CD8-positive, alpha-beta memory T cell (primary cell): ENCODE results near the gene NEURL4. TPM values are rescaled to one million over a fixed set of nuclear protein-coding genes. Genes with fewer than 3 reads are reported as not detected.

Source experiments
- CTCF ChIA-PET: fragments of 350-600 bp; sonication (Branson Sonifier 250); formaldehyde crosslinking; loops from one replicate; lab custom pipeline; 2021; ENCODE audit warnings: antibody characterized with exemption; lab: Charles Lee
- POLR2A ChIA-PET: fragments of 350-600 bp; sonication (Branson Sonifier 250); formaldehyde crosslinking; loops from one replicate; lab custom pipeline; 2021; ENCODE audit warnings: antibody characterized with exemption; lab: Charles Lee
- DNase-seq, 5 donors: peaks; one replicate each; pipeline versions ENCODE4 v3.0.0 to v3.0.0-alpha.2; 2020 to 2022; ENCODE audit warnings: mixed read lengths in 1 of 5
- H3K27ac ChIP-seq: one replicate; pipeline ENCODE4 v1.7.0; 2013; ENCODE audit warnings: low read depth, mild to moderate bottlenecking, low read length, moderate library complexity
- H3K27me3 ChIP-seq: 2 replicates; pipeline ENCODE4 v1.7.0; 2013; ENCODE audit warnings: low read length, mild to moderate bottlenecking; ENCODE audit not compliant: insufficient read depth, poor library complexity, severe bottlenecking
- H3K36me3 ChIP-seq: 2 replicates; pipeline ENCODE4 v1.7.0; 2013; ENCODE audit warnings: mild to moderate bottlenecking, low read length, moderate library complexity; ENCODE audit not compliant: insufficient read depth
- H3K4me1 ChIP-seq: 2 replicates; pipeline ENCODE4 v1.7.0; 2013; ENCODE audit warnings: mild to moderate bottlenecking, low read length, moderate library complexity; ENCODE audit not compliant: insufficient read depth
- H3K4me3 ChIP-seq: 2 replicates; pipeline ENCODE4 v1.7.0; 2013; ENCODE audit warnings: mild to moderate bottlenecking, low read length
- H3K9me3 ChIP-seq: 2 replicates; pipeline ENCODE4 v1.7.0; 2013; ENCODE audit warnings: mild to moderate bottlenecking, low read length
- H3K27ac Mint-ChIP-seq, 8 donors: one replicate each; pipeline ENCODE4 v1.8.0; 2020 to 2021; ENCODE audit warnings: mixed read lengths in 8 of 8, mild to moderate bottlenecking in 6 of 8, inconsistent platforms in 3 of 8, moderate library complexity in 3 of 8
- H3K27me3 Mint-ChIP-seq, 2 donors: one replicate each; pipeline ENCODE4 v1.8.0; 2020 to 2021; ENCODE audit warnings: mixed read lengths in 2 of 2, mild to moderate bottlenecking in 1 of 2, moderate library complexity in 1 of 2
- H3K36me3 Mint-ChIP-seq, 3 donors: one replicate each; pipeline ENCODE4 v1.8.0; 2020 to 2021; ENCODE audit warnings: mixed read lengths in 3 of 3, inconsistent platforms in 1 of 3, mild to moderate bottlenecking in 1 of 3
- H3K4me1 Mint-ChIP-seq, 3 donors: one replicate each; pipeline ENCODE4 v1.8.0; 2020 to 2021; ENCODE audit warnings: mixed read lengths in 3 of 3, inconsistent platforms in 1 of 3, mild to moderate bottlenecking in 1 of 3
- H3K4me3 Mint-ChIP-seq, 7 donors: one replicate each; pipeline ENCODE4 v1.8.0; 2020 to 2021; ENCODE audit warnings: mixed read lengths in 7 of 7, mild to moderate bottlenecking in 6 of 7, moderate library complexity in 4 of 7, inconsistent platforms in 2 of 7
- H3K9me3 Mint-ChIP-seq, 5 donors: one replicate each; pipeline ENCODE4 v1.8.0; 2020 to 2022; ENCODE audit warnings: mixed read lengths in 5 of 5, mild to moderate bottlenecking in 3 of 5, moderate library complexity in 2 of 5, inconsistent platforms in 1 of 5
- polyA plus RNA-seq: library from polyadenylated mRNA; unstranded; fragments of 300-500 nt; fragmentation: Illumina TruSeq; gene quantifications from one replicate; pipeline ENCODE4 v1.2.3, GENCODE V29; 2021
- total RNA-seq, 2 experiments: library from RNA; stranded (reverse); gene quantifications; one replicate each; pipeline ENCODE4 v1.2.3, GENCODE V29; 2021

The NEURL4 gene
- total and polyA plus RNA-seq, 3 experiments from 2014 or later: 2.7 to 60.7 (median 60.1) TPM

GRCh38 chr17:7307686-7308624, 21.2 kb downstream of the NEURL4 start:
- H3K36me3 ChIP-seq: peaks cover 33% of the 10 kb centered on the region

DNA sequence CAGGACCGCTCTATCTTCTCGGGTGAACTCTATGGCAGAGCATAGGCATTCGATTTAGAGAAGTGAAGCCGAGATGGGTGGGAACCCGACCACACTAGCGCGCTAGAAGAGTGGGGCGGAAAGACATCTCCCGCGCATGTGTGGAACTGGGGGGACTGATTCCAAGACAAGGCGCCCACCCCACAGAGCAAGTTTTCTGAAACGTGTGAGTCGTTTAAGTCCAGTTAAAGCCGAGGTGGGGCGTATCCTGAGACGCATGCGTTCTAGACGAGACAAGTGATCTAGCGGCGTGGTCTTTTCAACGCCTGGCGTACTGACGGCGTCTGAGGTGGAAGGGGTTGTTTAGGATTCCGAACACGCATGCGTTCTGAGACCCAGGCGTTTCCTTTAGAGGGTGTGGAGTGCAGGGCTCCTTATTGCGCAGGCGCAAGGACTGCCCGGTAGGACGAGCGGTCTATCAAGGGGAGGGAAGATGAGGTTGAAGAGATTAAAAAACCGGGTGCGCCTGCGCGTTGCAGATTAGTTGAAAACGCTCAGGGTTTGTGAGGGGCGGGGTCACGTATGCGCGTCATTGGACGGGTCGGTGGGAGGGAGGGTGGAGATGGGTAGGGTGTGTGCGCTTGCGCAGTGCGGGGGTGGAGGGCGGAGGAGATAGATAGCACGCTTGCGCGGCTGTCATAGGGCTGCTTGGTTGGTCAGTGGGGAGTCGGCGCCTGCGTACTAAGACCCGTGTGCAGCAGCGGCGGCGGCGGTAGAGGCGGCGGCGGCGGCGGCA, 22.0 kb downstream of the NEURL4 start, which contains the start of gene EIF5A:
Gene EIF5A, plus strand, starts transcription at position 718 of the 775 bp plus-strand sequence. CDS start 2,008 bp downstream, outside the sequence.
- POLR2A ChIA-PET: no interaction called here
- peaks cover 36 to 39% (median 38%) of the 10 kb centered on the region in 3 donors for H3K4me1 Mint-ChIP-seq
- H3K36me3 Mint-ChIP-seq: peaks cover 12 to 48% (median 13%) of the 10 kb centered on the region in 3 donors
- Histone ChIP-seq H3K27me3 (no peaks in the 10 kb centered on the region), H3K36me3 (peaks cover 24% of the 10 kb centered on the region), H3K27ac (peak within 1 kb of the TSS; percentile 98), H3K9me3 (no peaks in the 10 kb centered on the region), H3K4me1 (peaks cover 30% of the 10 kb centered on the region), H3K4me3 (peak within 1 kb of the TSS; percentile 62)
- peaks cover 0 to 5% of the 10 kb centered on the region in 2 donors for H3K27me3 Mint-ChIP-seq
- CTCF ChIA-PET: interaction anchor here (2.2 kb wide), 1 partner anchor 49 kb away, joined by 9 read pairs; the partner anchor contains the start of gene TMEM95
- peak within 1 kb of the TSS; percentile 92 to 99 (median 95) for H3K4me3 Mint-ChIP-seq
- H3K27ac Mint-ChIP-seq: peak within 1 kb of the TSS; percentile 97 to 99 (median 99)
- peak; percentile 100 for DNase-seq
- peaks cover 0 to 1% (median 0%) of the 10 kb centered on the region in 5 donors for H3K9me3 Mint-ChIP-seq

More at GRCh38 chr17:7307686-7308624, 21.2 kb downstream of the NEURL4 start:
- Mint-ChIP-seq H3K9me3 (peaks cover 0 to 1% (median 0%) of the 10 kb centered on the region in 5 donors), H3K4me3 (peak overlapping the region; percentile 92 to 99 (median 95)), H3K27ac (peak overlapping the region; percentile 97 to 99 (median 99)), H3K27me3 (peaks cover 0 to 7% of the 10 kb centered on the region in 2 donors), H3K4me1 (peaks cover 44 to 47% (median 45%) of the 10 kb centered on the region in 3 donors), H3K36me3 (peaks cover 13 to 56% (median 14%) of the 10 kb centered on the region in 3 donors)
- H3K9me3 ChIP-seq: no peaks in the 10 kb centered on the region
- H3K4me3 ChIP-seq: peak overlapping the region; percentile 60
- no peaks in the 10 kb centered on the region for H3K27me3 ChIP-seq
- ChIA-PET POLR2A (interaction anchor here (2.0 to 3.2 kb wide), 2 partner anchors 22 to 29 kb away, joined by 9 to 16 read pairs; partner anchors contain the start of gene ACAP1), CTCF (interaction anchor here (0.8 to 1.7 kb wide), 3 partner anchors 12 to 41 kb away, joined by 3 to 8 read pairs (median 4); no protein-coding TSS in a partner anchor)
- DNase-seq: peak in 3 of 5 donors; percentile 51 to 81 (median 56)
- peaks cover 38% of the 10 kb centered on the region for H3K4me1 ChIP-seq
- peak overlapping the region; percentile 98 for H3K27ac ChIP-seq

DNA sequence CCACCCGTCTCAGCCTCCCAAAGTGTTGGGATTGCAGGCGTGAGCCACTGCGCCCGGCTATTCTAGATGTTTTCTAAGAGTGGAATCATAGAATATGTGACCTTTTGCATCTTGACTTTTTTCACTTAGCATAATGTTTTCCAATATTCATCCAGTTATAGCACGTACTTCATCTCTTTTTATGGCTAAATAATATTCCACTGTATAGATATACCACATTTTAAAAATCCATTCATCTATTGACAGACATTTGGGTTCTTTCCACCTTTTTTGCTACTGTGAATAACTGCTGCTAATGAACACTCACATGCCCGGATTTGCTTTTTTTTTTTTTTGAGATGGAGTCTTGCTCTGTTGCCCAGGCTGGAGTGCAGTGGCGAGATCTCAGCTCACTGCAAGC, 25.0 kb downstream of the NEURL4 start:
- Histone ChIP-seq H3K9me3 (no peaks in the 10 kb centered on the region), H3K4me1 (peaks cover 6% of the 10 kb centered on the region), H3K27me3 (no peaks in the 10 kb centered on the region), H3K36me3 (no peaks in the 10 kb centered on the region), H3K27ac (no peak overlapping the region), H3K4me3 (no peak overlapping the region)
- DNase-seq: no peak
- POLR2A ChIA-PET: interaction anchor here (1.1 kb wide), 1 partner anchor 23 kb away, joined by 3 read pairs; no protein-coding TSS in a partner anchor
- CTCF ChIA-PET: interaction anchor here (1.6 to 2.6 kb wide), 3 partner anchors 8 to 383 kb away, joined by 3 to 17 read pairs (median 5); partner anchors contain the start of gene SLC2A4
- peaks cover 0 to 5% of the 10 kb centered on the region in 2 donors for H3K27me3 Mint-ChIP-seq
- H3K9me3 Mint-ChIP-seq: peaks cover 0 to 1% (median 0%) of the 10 kb centered on the region in 5 donors
- peak overlapping the region in 2 of 7 donors; percentile 6 to 24 for H3K4me3 Mint-ChIP-seq
- H3K4me1 Mint-ChIP-seq: peaks cover 12% of the 10 kb centered on the region in 3 donors
- H3K36me3 Mint-ChIP-seq: peaks cover 0 to 18% (median 0%) of the 10 kb centered on the region in 3 donors
- peak overlapping the region in 1 of 8 donors; percentile 45 for H3K27ac Mint-ChIP-seq

GRCh38 chr17:7296189-7296861, 32.8 kb downstream of the NEURL4 start:
- Mint-ChIP-seq H3K27me3 (peaks cover 20 to 23% of the 10 kb centered on the region in 2 donors), H3K27ac (no peak overlapping the region), H3K4me1 (peaks cover 14 to 27% (median 22%) of the 10 kb centered on the region in 3 donors), H3K36me3 (no peaks in the 10 kb centered on the region), H3K9me3 (peaks cover 0 to 2% (median 0%) of the 10 kb centered on the region in 5 donors), H3K4me3 (peak overlapping the region in 4 of 7 donors; percentile 19 to 48 (median 46))
- Histone ChIP-seq H3K4me3 (no peak overlapping the region), H3K36me3 (no peaks in the 10 kb centered on the region), H3K4me1 (peaks cover 24% of the 10 kb centered on the region), H3K27me3 (peaks cover 7% of the 10 kb centered on the region), H3K9me3 (no peaks in the 10 kb centered on the region), H3K27ac (no peak overlapping the region)
- ChIA-PET CTCF (interaction anchor here (0.7 to 4.8 kb wide), 32 partner anchors 9 to 265 kb away, joined by 3 to 87 read pairs (median 5); partner anchors contain the start of genes ACADVL, ACAP1, DLG4 and GABARAP), POLR2A (interaction anchor here (0.6 to 2.1 kb wide), 8 partner anchors 9 to 160 kb away, joined by 3 to 9 read pairs (median 4); partner anchors contain the start of genes ACAP1 and SLC2A4)
- DNase-seq: peak in 4 of 5 donors; percentile 56 to 68 (median 60)

- peak overlapping the region in 6 of 8 donors; percentile 23 to 80 (median 48) for H3K27ac Mint-ChIP-seq
Observed at GRCh38 chr17:7295230-7296180, 33.6 kb downstream of the NEURL4 start.

DNA sequence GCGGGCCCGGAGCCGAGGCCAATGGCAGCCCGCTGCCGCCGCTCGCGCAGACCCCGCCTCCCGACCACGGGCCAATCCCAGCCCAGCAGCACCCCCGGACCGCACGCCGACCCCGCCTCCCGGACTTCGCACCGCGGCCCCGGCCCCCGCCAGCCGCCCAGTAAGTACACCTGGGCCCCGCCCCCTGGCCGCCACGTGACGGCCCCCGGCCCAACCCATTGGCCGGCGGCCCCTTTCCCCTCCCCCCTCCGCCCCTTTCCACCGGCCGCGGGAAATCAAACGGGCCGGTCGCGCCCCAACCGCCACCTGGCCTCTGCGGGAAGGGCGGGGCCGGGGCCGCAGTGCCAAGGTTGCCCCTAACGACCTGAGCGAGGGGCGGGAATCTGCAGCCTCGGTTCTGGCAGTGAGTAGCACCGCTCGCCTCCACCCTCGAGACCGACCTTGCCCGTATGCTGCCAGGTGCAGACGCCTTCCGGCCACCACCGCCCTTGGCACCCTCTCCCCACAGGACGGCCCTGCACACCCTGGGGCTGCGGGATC, 34.5 kb downstream of the NEURL4 start, which contains the start of gene YBX2:
Gene YBX2, minus strand, starts transcription at position 26 of the 540 bp plus-strand sequence. CDS start 139 bp downstream, outside the sequence.
- peaks cover 7% of the 10 kb centered on the region for H3K27me3 ChIP-seq
- POLR2A ChIA-PET: no interaction called here
- H3K4me3 ChIP-seq: peak within 1 kb of the TSS; percentile 32

More at GRCh38 chr17:7295230-7296180, 33.6 kb downstream of the NEURL4 start:
- Histone ChIP-seq H3K36me3 (no peaks in the 10 kb centered on the region), H3K27ac (no peak overlapping the region), H3K27me3 (peaks cover 7% of the 10 kb centered on the region), H3K9me3 (no peaks in the 10 kb centered on the region), H3K4me1 (peaks cover 24% of the 10 kb centered on the region), H3K4me3 (peak overlapping the region; percentile 32)
- Mint-ChIP-seq H3K27me3 (peaks cover 21 to 23% of the 10 kb centered on the region in 2 donors), H3K4me3 (peak overlapping the region; percentile 74 to 87 (median 79)), H3K36me3 (no peaks in the 10 kb centered on the region), H3K9me3 (peaks cover 0 to 2% (median 0%) of the 10 kb centered on the region in 5 donors), H3K4me1 (peaks cover 14 to 27% (median 22%) of the 10 kb centered on the region in 3 donors)
- POLR2A ChIA-PET: interaction anchor here (0.6 to 2.1 kb wide), 5 partner anchors 10 to 159 kb away, joined by 3 to 9 read pairs (median 6); partner anchors contain the start of genes ACAP1 and SLC2A4
- CTCF ChIA-PET: interaction anchor here (1.0 to 4.8 kb wide), 27 partner anchors 10 to 265 kb away, joined by 3 to 87 read pairs (median 6); partner anchors contain the start of genes ACADVL, ACAP1, DLG4 and GABARAP
- no peak for DNase-seq

More for the DNA sequence above, 34.5 kb downstream of the NEURL4 start, which contains the start of gene YBX2:
- H3K4me3 Mint-ChIP-seq: peak within 1 kb of the TSS; percentile 74 to 87 (median 79)
- H3K9me3 ChIP-seq: no peaks in the 10 kb centered on the region
- H3K27ac Mint-ChIP-seq: peak within 1 kb of the TSS in 6 of 8 donors; percentile 23 to 80 (median 48)
- peaks cover 14 to 27% (median 22%) of the 10 kb centered on the region in 3 donors for H3K4me1 Mint-ChIP-seq
- DNase-seq: peak; percentile 62 to 79 (median 66)
- peaks cover 24% of the 10 kb centered on the region for H3K4me1 ChIP-seq
- CTCF ChIA-PET: no interaction called here
- peaks cover 0 to 2% (median 0%) of the 10 kb centered on the region in 5 donors for H3K9me3 Mint-ChIP-seq
- H3K27ac ChIP-seq: no peak within 1 kb of the TSS
- no peaks in the 10 kb centered on the region for H3K36me3 ChIP-seq
- peaks cover 25 to 26% of the 10 kb centered on the region in 2 donors for H3K27me3 Mint-ChIP-seq
- no peaks in the 10 kb centered on the region for H3K36me3 Mint-ChIP-seq
